ENCODE data around the gene ATP10A. TPM values are rescaled to one million over a fixed set of nuclear protein-coding genes. Genes with fewer than 3 reads are reported as not detected.

ATP10A gene
- total RNA-seq, 1 experiment from 2014 or later: 0.02 TPM

DNA sequence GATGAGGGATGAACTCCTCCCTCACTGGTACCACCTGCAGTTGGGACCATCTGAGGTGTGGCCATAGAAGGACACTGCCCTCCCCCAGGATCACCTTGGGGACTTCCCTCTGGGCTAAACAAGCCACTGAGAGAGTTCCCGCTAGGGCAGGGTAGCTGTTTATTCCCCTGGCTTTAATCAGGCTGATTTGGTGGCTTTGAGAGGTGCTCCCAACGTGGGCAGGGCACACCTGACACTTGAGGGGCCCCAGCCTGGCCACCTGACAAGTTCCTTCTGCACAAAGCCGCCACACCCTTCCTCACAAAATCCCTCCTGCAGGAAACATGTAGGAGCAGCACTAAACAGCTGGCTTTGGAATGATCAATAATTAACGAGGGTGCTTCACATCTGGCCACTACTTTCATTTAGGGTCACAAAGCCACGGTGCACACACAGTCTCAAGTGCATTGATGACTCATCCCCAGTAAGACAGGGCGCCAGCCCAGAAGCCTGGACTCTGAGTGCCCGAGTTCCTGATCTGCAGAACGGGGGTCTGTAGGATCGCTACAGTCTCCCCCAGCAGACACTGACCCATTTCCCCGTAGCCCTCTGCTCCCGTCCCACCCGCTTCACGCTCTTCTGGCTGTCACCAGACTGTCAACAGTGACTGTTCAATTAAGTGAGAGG is 75.1 kb downstream of the ATP10A start:
- ATAC-seq (no peak), DNase-seq (ENCODE audit: low read depth, low spot score) (no peak)
- Histone ChIP-seq H3K27ac (ENCODE audit: low read depth, low read length) (no peak overlapping the region), H3K4me1 (ENCODE audit: control insufficient read depth in 1 of 2, insufficient read depth in 2 of 2, low read length in 2 of 2) (no peaks in the 10 kb centered on the region), H3K9me2 (ENCODE audit: insufficient read depth) (no peaks in the 10 kb centered on the region), H3K9ac (ENCODE audit: low read length) (no peak overlapping the region), H3K79me2 (ENCODE audit: insufficient read depth, low read length) (no peaks in the 10 kb centered on the region), H3K27me3 (ENCODE audit: insufficient read depth, low read length) (no peaks in the 10 kb centered on the region), H3K36me3 (ENCODE audit: control insufficient read depth in 1 of 2, insufficient read depth in 2 of 2, low read length in 2 of 2) (no peaks in the 10 kb centered on the region), H3K4me3 (replicated peaks in 1 of 2; ENCODE audit: low read depth in 1 of 2, low read length in 2 of 2) (no peak overlapping the region), H3K9me3 (ENCODE audit: control insufficient read depth in 1 of 2, insufficient read depth in 1 of 2, low read depth in 1 of 2, low read length in 2 of 2) (peaks cover 6 to 25% of the 10 kb centered on the region in 2 experiments; a peak in 2 of 4 replicates), H2AFZ (ENCODE audit: low read depth, low read length, poor library complexity, severe bottlenecking) (no peak overlapping the region), H4K20me1 (ENCODE audit: insufficient read depth) (no peaks in the 10 kb centered on the region), H3K4me2 (ENCODE audit: low read length) (no peak overlapping the region)
- ChIA-PET CTCF (no interaction called here), RAD21 (ENCODE audit: low non-redundant PET in 1 of 2, low total read pairs in 2 of 2, uncharacterized antibody in 2 of 2, unreplicated experiment in 2 of 2) (no interaction called here), POLR2A (no interaction called here)
- TF ChIP-seq EGR1 (IDR thresholded peaks at IDR 0.05; ENCODE audit: low read depth) (no peak), JUND (IDR thresholded peaks at IDR 0.05) (no peak), CBX3 (IDR thresholded peaks at IDR 0.05; ENCODE audit: low read depth) (no peak), SIN3A (IDR thresholded peaks at IDR 0.05; ENCODE audit: low read depth) (no peak), REST (IDR thresholded peaks at IDR 0.05; ENCODE audit: low read depth) (no peak), RAD21 (IDR thresholded peaks at IDR 0.05; ENCODE audit: low read depth) (no peak), POLR2AphosphoS5 (IDR thresholded peaks at IDR 0.05; ENCODE audit: low read depth, low read length) (no peak), SRF (IDR thresholded peaks at IDR 0.05; ENCODE audit: low read depth) (no peak), SP1 (IDR thresholded peaks at IDR 0.05; ENCODE audit: low read depth) (no peak), CEBPB (IDR thresholded peaks at IDR 0.05; ENCODE audit: low read depth) (no peak), CTCF (IDR thresholded peaks at IDR 0.05 in 2 of 3, conservative IDR thresholded peaks at IDR 0.05 in 1 of 3; ENCODE audit: borderline replicate concordance in 1 of 3, insufficient read depth in 1 of 3, low read depth in 2 of 3, low read length in 2 of 3) (no peak), ZFX (IDR thresholded peaks at IDR 0.05) (no peak), ATF3 (IDR thresholded peaks at IDR 0.05) (no peak), YY1 (IDR thresholded peaks at IDR 0.05; ENCODE audit: extremely low read depth, insufficient replicate concordance, low read depth, low read length) (no peak), ELF1 (IDR thresholded peaks at IDR 0.05; ENCODE audit: borderline replicate concordance, low read depth) (no peak)
- TF ChIP-seq, protein P1, sequence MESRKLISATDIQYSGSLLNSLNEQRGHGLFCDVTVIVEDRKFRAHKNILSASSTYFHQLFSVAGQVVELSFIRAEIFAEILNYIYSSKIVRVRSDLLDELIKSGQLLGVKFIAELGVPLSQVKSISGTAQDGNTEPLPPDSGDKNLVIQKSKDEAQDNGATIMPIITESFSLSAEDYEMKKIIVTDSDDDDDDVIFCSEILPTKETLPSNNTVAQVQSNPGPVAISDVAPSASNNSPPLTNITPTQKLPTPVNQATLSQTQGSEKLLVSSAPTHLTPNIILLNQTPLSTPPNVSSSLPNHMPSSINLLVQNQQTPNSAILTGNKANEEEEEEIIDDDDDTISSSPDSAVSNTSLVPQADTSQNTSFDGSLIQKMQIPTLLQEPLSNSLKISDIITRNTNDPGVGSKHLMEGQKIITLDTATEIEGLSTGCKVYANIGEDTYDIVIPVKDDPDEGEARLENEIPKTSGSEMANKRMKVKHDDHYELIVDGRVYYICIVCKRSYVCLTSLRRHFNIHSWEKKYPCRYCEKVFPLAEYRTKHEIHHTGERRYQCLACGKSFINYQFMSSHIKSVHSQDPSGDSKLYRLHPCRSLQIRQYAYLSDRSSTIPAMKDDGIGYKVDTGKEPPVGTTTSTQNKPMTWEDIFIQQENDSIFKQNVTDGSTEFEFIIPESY (IDR thresholded peaks at IDR 0.05; ENCODE audit: extremely low read depth, insufficient replicate concordance, low read length): no peak
- intact Hi-C loops (cut with micrococcal nuclease): no loop called here
- no TSS peak for BruUV-seq (replicated peaks)
